C4-2B (cell line): ENCODE measurements around the gene TUBA1B.
"Not testable (repeated sequence)": the region's sequence is repeated elsewhere in the genome, so short reads cannot be mapped to it uniquely, and the experiment has no call there.

Experiments used
- H3K27ac ChIP-seq: fragments of 450-650 bp; 2 replicates; pipeline ENCODE4 v1.5.1; 2017
- CTCF ChIP-seq: fragments of 450-650 bp; conservative IDR thresholded peaks from 2 replicates; pipeline ENCODE4 v1.5.1; 2017; ENCODE audit warnings: mild to moderate bottlenecking
- ZFX ChIP-seq: fragments of 450-650 bp; IDR thresholded peaks from 2 replicates; pipeline ENCODE4 v1.6.1; 2017

TUBA1B gene

GRCh38 chr12:49133590-49133989 lies 2.4 kb upstream of the TUBA1B start:
- TF ChIP-seq CTCF (no peak), ZFX (no peak)
- H3K27ac ChIP-seq, result no peak overlapping the region

DNA sequence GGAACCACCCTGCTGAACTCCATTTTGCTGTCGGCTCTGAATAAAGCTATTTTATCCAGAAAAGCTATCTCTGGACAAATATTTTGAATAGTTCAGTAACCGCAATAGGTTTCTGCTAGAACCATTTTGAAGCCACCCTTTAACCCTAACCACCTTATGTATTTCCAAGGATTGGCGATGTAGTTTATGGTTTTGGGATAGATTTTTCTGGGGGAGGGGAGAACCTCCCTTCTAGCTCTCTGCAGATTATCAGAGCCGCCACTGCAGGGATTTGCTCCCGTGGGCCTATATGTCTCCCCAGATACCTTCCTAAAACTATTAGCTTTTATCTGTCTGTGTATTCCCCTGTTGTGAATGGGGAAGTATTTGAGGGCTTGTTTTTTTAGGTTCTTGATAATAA lies 1.8 kb upstream of the TUBA1B start:
- TF ChIP-seq CTCF, result no peak
- no peak for TF ChIP-seq ZFX
- no peak overlapping the region for H3K27ac ChIP-seq

GRCh38 chr12:49131894-49132461 lies 783 bp upstream of the TUBA1B start:
- no peak for TF ChIP-seq ZFX
- no peak for TF ChIP-seq CTCF
- peak overlapping the region; percentile 98 for H3K27ac ChIP-seq

- TF ChIP-seq CTCF (peak; percentile 99), ZFX (no peak)
- peak overlapping the region; percentile 98 for H3K27ac ChIP-seq
These were observed 794 bp downstream of the TUBA1B start for GRCh38 chr12:49130151-49131050.

GRCh38 chr12:49129332-49130150 lies 1.7 kb downstream of the TUBA1B start:
- TF ChIP-seq CTCF, result 0 out of 2 replicates have a peak, but pooled peaks have one; percentile 73
- no peak for TF ChIP-seq ZFX
- H3K27ac ChIP-seq, result peak overlapping the region; percentile 98

DNA sequence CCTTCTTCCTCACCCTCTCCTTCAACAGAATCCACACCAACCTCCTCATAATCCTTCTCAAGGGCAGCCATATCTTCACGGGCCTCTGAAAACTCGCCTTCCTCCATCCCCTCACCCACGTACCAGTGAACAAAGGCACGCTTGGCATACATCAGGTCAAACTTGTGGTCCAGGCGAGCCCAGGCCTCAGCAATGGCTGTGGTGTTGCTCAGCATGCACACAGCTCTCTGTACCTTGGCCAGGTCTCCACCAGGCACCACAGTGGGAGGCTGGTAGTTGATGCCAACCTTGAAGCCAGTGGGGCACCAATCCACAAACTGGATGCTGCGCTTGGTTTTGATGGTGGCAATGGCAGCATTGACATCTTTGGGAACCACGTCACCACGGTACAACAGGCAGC lies 3.2 kb downstream of the TUBA1B start:
- not testable (repeated sequence) for H3K27ac ChIP-seq

DNA sequence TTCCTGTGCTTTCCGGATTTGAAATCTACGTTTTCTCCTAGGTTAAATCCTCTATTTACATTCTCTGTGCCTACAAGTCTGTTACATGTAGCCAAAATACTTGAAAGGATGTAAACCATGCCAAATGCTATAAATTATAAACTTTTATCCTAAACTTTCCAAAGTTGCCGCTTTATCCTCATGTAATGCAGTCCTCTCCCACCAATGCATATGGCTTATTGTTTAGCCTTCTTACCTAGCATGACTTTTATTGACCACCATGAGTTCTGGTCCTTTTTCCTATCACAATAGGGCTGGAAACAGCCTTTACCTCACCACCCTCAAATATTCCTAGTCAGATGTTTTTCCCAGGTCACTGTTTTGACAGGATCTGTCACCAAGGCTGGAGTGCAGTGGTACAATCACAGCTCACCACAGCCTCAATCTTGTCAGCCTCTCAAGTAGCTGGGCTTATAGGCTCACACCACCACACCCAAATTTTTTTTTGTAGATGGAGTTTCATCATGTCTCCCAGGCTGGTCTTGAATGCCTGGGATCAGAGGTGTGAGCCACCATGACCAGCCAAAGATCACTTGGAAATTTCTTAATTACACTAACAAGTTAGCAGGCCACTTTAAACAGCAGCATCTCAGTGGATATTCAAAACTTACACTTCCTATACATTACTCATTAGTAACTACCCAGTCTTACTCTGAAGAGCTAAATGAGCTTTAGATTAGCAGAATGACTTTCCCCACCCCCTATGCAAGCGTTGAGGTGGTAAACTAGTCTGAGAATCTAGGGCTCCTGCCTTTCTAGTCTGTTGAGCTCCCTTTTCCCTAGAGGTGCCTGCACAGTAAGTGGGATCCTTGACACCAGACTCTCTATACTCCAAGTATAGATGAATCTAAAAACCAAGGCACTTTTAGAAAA lies 4.1 kb downstream of the TUBA1B start:
- H3K27ac ChIP-seq, result no peak overlapping the region

More for the DNA sequence above, 4.1 kb downstream of the TUBA1B start:
- TF ChIP-seq ZFX, result no peak
- no peak for TF ChIP-seq CTCF
